PFSK-1 (cell line): ENCODE measurements around the gene BCL11B. TPM values are rescaled to one million over a fixed set of nuclear protein-coding genes. Genes with fewer than 3 reads are reported as not detected.

ENCODE experiments used
- FOXP2 ChIP-seq: optimal IDR thresholded peaks from 2 replicates; pipeline ENCODE3; 2011; ENCODE audit warnings: borderline replicate concordance, control low read depth, inconsistent platforms; ENCODE audit not compliant: insufficient read depth; ENCODE audit errors: extremely low read length, extremely low read depth
- POLR2AphosphoS5 ChIP-seq: IDR thresholded peaks from 2 replicates; pipeline ENCODE4 v1.6.1; 2012; ENCODE audit warnings: low read depth, mild to moderate bottlenecking, control low read depth, low read length, moderate library complexity
- SIN3A ChIP-seq: IDR thresholded peaks from 2 replicates; pipeline ENCODE4 v1.6.1; 2012; ENCODE audit warnings: mild to moderate bottlenecking, low read length, moderate library complexity, borderline replicate concordance; ENCODE audit not compliant: insufficient read depth
- TAF1 ChIP-seq: IDR thresholded peaks from 2 replicates; pipeline ENCODE4 v1.6.1; 2012; ENCODE audit warnings: low read length, control low read depth, borderline replicate concordance; ENCODE audit not compliant: insufficient read depth
- polyA plus RNA-seq: library from polyadenylated mRNA; unstranded; fragments of >200 nt; gene quantifications from one replicate; pipeline ENCODE4 v1.2.1, GENCODE V29; 2012; ENCODE audit warnings: low read depth, missing spikeins; ENCODE audit not compliant: insufficient read length
- TF ChIP-seq, protein P1 (sequence below), 2 experiments: IDR thresholded peaks; 2 replicates each; pipeline versions ENCODE4 v1.6.1 to v1.8.0; 2011 to 2012; ENCODE audit warnings: low read depth in 2 of 2, low read length in 2 of 2, control low read depth in 1 of 2, inconsistent platforms in 1 of 2, mild to moderate bottlenecking in 1 of 2, moderate library complexity in 1 of 2; ENCODE audit not compliant: insufficient read depth in 1 of 2

Gene BCL11B
- not detected for polyA plus RNA-seq

DNA sequence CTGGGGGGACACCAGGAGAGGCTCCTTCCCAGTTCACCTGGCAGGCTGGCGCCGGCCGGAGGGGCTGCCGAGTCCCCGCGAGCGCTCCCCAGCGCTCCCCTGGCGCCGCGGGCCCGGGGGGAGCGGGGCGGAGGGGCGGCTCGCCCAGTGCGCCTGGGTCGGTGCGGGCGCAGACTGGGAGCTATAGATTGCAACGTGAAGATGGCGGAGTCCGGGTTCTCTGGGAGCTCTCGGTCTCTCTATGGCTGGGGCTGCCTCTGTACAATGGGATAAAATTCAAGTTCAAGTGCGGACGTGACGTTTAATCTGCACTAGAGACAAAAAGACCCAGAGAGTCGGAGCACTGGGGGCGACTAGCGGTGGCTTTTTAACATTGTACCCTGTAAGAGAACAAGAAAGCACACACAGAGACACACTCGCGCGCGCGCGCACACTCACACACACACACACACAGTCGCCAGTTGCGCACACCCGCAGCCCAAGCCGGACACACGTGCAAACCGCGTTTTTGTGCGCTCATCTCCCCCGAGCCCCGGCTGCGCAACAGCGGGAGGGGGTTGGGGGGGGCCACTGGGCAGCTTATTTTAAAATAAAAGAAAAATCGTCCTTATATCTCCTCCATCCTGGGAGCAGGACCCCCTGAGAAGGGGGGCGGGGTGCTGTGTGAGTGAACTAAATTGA lies at the start of gene BCL11B:
Gene BCL11B (minus strand): TSS at position 247 of the 681 bp plus-strand sequence. CDS start 979 bp downstream, outside the sequence.
- no peak for TF ChIP-seq SIN3A
- TF ChIP-seq, protein P1, sequence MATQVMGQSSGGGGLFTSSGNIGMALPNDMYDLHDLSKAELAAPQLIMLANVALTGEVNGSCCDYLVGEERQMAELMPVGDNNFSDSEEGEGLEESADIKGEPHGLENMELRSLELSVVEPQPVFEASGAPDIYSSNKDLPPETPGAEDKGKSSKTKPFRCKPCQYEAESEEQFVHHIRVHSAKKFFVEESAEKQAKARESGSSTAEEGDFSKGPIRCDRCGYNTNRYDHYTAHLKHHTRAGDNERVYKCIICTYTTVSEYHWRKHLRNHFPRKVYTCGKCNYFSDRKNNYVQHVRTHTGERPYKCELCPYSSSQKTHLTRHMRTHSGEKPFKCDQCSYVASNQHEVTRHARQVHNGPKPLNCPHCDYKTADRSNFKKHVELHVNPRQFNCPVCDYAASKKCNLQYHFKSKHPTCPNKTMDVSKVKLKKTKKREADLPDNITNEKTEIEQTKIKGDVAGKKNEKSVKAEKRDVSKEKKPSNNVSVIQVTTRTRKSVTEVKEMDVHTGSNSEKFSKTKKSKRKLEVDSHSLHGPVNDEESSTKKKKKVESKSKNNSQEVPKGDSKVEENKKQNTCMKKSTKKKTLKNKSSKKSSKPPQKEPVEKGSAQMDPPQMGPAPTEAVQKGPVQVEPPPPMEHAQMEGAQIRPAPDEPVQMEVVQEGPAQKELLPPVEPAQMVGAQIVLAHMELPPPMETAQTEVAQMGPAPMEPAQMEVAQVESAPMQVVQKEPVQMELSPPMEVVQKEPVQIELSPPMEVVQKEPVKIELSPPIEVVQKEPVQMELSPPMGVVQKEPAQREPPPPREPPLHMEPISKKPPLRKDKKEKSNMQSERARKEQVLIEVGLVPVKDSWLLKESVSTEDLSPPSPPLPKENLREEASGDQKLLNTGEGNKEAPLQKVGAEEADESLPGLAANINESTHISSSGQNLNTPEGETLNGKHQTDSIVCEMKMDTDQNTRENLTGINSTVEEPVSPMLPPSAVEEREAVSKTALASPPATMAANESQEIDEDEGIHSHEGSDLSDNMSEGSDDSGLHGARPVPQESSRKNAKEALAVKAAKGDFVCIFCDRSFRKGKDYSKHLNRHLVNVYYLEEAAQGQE (IDR thresholded peaks at IDR 0.05; ENCODE audit: insufficient read depth in 1 of 2, low read depth in 2 of 2, low read length in 2 of 2): no peak
- no peak for TF ChIP-seq FOXP2
- TF ChIP-seq POLR2AphosphoS5: no peak
- no peak for TF ChIP-seq TAF1

DNA sequence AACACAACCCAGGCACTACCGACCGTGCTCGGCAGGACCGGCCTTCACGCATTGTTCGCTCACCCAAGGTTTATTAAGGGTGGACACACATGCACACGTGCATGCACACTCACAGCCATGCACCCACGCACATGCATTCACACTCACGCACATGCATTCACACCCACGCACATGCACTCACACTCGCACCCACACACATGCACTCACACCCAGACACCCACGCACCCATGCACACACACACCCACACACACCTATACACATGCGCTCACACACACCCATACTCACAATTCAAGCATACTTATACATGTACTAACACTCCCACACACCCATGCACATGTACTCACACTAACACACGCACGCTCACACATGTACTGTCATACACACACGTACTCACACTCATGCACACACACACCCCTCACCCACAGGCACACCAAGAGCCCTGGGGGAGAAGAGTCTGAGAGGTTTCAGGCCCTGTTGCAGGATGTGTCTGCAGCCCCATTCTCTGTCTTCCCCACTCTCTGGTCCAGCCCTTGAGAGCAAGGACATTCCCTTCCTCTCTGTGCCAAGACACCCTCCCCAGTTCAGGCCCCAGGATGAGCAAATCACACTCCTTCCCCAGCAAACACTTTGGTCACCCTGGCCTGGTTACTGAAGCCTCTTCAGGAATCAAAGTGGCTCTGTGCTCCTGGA lies 49.4 kb upstream of the BCL11B start:
- TF ChIP-seq TAF1 (no peak), POLR2AphosphoS5 (no peak), FOXP2 (no peak), SIN3A (no peak)
- TF ChIP-seq, protein P1 (IDR thresholded peaks at IDR 0.05; ENCODE audit: insufficient read depth in 1 of 2, low read depth in 2 of 2, low read length in 2 of 2): no peak

DNA sequence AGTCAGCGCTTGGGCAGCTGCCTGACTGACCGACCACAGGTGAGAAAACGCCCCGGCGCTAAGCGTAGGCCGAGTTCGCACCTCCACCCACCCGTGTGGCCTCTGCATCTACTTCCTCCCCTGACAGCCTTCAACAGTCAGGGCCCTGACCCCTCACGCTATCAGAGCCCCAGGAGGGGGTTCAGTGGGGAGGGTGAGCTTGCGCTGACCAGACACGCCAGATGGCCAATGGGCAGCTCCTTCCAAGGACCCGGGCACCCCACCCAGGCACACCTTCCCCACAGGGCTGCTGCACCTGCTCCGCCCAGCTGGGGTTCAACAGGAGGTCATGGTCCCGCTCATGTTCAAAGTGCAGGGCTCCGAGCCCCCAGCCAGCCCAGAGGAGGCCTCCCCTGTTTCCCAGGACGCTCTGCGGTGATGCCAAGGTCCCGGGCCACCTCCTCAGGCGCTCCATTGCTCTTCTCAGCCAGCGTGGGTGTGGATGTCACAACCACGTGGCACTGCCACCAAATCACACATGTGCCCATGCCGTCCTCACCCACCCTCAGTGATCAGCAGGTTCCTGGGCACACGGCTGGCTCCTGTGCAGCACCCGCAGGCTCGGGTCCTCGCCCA lies 48.7 kb upstream of the BCL11B start:
- TF ChIP-seq, protein P1 (IDR thresholded peaks at IDR 0.05; ENCODE audit: insufficient read depth in 1 of 2, low read depth in 2 of 2, low read length in 2 of 2): no peak
- TF ChIP-seq SIN3A (no peak), FOXP2 (no peak), TAF1 (no peak), POLR2AphosphoS5 (no peak)

- no peak for TF ChIP-seq FOXP2
- TF ChIP-seq TAF1: no peak
- TF ChIP-seq, protein P1 (IDR thresholded peaks at IDR 0.05; ENCODE audit: insufficient read depth in 1 of 2, low read depth in 2 of 2, low read length in 2 of 2): no peak
- TF ChIP-seq POLR2AphosphoS5: no peak
- TF ChIP-seq SIN3A: no peak
Observed at GRCh38 chr14:99320105-99320572, 48.1 kb upstream of the BCL11B start.
